ENCODE data around the gene DMAC2.

The DMAC2 gene

DNA sequence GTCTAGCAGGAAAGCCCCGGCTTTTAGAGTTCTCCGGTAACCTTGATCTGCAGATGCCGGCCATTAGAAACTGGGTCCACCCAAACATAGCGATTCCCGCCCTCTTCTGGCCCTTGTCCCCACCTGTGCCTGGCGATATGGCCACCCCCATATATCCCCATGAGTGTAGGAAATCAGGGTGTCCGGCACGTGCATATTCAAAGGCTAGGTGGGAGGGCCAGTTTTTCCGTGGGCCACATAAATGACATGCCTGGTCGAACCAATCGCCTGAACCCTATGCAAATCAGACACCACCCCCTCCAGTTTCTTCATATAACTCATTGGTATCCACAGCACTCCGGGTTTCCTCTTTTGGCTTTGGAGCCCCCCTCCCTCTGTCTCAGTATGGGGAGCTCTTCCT, 40.6 kb upstream of the DMAC2 start:
- H3K36me3 ChIP-seq (ENCODE audit: insufficient read depth, low read length) = no peaks in the 10 kb centered on the region
- H3K79me2 ChIP-seq (ENCODE audit: insufficient read depth, low read length) = no peaks in the 10 kb centered on the region
- no peak overlapping the region for H3K9ac ChIP-seq (ENCODE audit: low read depth, low read length, poor library complexity, severe bottlenecking)
- H3F3A ChIP-seq (ENCODE audit: low read depth) = no peaks in the 10 kb centered on the region
- no peaks in the 10 kb centered on the region for H4K20me1 ChIP-seq (ENCODE audit: insufficient read depth, low read length, poor library complexity, severe bottlenecking)
- H3K27me3 ChIP-seq (ENCODE audit: insufficient read depth, low read length, poor library complexity, severe bottlenecking) = no peaks in the 10 kb centered on the region
- no peaks in the 10 kb centered on the region for H3K4me1 ChIP-seq (ENCODE audit: insufficient read depth, low read length, poor library complexity, severe bottlenecking)
- TF ChIP-seq, protein P1, sequence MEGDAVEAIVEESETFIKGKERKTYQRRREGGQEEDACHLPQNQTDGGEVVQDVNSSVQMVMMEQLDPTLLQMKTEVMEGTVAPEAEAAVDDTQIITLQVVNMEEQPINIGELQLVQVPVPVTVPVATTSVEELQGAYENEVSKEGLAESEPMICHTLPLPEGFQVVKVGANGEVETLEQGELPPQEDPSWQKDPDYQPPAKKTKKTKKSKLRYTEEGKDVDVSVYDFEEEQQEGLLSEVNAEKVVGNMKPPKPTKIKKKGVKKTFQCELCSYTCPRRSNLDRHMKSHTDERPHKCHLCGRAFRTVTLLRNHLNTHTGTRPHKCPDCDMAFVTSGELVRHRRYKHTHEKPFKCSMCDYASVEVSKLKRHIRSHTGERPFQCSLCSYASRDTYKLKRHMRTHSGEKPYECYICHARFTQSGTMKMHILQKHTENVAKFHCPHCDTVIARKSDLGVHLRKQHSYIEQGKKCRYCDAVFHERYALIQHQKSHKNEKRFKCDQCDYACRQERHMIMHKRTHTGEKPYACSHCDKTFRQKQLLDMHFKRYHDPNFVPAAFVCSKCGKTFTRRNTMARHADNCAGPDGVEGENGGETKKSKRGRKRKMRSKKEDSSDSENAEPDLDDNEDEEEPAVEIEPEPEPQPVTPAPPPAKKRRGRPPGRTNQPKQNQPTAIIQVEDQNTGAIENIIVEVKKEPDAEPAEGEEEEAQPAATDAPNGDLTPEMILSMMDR (conservative IDR thresholded peaks at IDR 0.05; ENCODE audit: low read length) = no peak
- no peak for TF ChIP-seq EZH2phosphoT487 (IDR thresholded peaks at IDR 0.05; ENCODE audit: borderline replicate concordance)
- no peak overlapping the region for H3K4me3 ChIP-seq (ENCODE audit: low read length, poor library complexity, severe bottlenecking)
- H2AFZ ChIP-seq (ENCODE audit: low read length) = no peak overlapping the region
- H3K9me2 ChIP-seq (replicated peaks; ENCODE audit: low read depth, low read length) = no peaks in the 10 kb centered on the region
- H3K9me3 ChIP-seq (ENCODE audit: insufficient read depth, low read depth, low read length) = no peaks in the 10 kb centered on the region
- H3K4me2 ChIP-seq (ENCODE audit: low read depth, low read length, poor library complexity, severe bottlenecking) = no peak overlapping the region

DNA sequence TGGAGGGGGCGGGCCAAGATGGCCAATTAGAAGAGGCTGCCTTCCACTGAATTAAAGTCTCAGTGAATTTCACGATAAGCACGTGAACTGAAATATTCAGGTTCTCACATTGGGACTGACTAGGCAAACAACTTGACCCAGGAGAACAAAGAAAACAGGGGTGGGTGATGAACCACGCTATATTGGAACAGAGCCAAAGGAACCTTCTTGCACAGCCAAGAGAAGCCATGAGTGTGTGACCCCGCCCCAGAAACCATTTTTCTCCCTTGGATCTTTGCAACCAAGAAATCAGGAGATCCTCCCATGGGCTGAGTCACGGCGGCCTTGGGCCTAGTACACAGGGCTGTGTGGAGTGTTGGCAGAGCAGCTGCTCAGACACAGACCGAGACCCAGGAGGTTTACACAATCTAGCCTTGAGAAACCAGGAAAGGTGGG, 40.1 kb upstream of the DMAC2 start:
- Histone ChIP-seq H3K4me1 (ENCODE audit: insufficient read depth, low read length, poor library complexity, severe bottlenecking) (no peaks in the 10 kb centered on the region), H2AFZ (ENCODE audit: low read length) (no peak overlapping the region), H3F3A (ENCODE audit: low read depth) (no peaks in the 10 kb centered on the region), H4K20me1 (ENCODE audit: insufficient read depth, low read length, poor library complexity, severe bottlenecking) (no peaks in the 10 kb centered on the region), H3K4me2 (ENCODE audit: low read depth, low read length, poor library complexity, severe bottlenecking) (no peak overlapping the region), H3K79me2 (ENCODE audit: insufficient read depth, low read length) (no peaks in the 10 kb centered on the region), H3K27me3 (ENCODE audit: insufficient read depth, low read length, poor library complexity, severe bottlenecking) (no peaks in the 10 kb centered on the region), H3K36me3 (ENCODE audit: insufficient read depth, low read length) (no peaks in the 10 kb centered on the region), H3K9ac (ENCODE audit: low read depth, low read length, poor library complexity, severe bottlenecking) (no peak overlapping the region), H3K9me3 (ENCODE audit: insufficient read depth, low read depth, low read length) (no peaks in the 10 kb centered on the region), H3K9me2 (replicated peaks; ENCODE audit: low read depth, low read length) (no peaks in the 10 kb centered on the region), H3K4me3 (ENCODE audit: low read length, poor library complexity, severe bottlenecking) (no peak overlapping the region)
- TF ChIP-seq, protein P1 (conservative IDR thresholded peaks at IDR 0.05; ENCODE audit: low read length) = no peak
- TF ChIP-seq EZH2phosphoT487 (IDR thresholded peaks at IDR 0.05; ENCODE audit: borderline replicate concordance) = no peak

DNA sequence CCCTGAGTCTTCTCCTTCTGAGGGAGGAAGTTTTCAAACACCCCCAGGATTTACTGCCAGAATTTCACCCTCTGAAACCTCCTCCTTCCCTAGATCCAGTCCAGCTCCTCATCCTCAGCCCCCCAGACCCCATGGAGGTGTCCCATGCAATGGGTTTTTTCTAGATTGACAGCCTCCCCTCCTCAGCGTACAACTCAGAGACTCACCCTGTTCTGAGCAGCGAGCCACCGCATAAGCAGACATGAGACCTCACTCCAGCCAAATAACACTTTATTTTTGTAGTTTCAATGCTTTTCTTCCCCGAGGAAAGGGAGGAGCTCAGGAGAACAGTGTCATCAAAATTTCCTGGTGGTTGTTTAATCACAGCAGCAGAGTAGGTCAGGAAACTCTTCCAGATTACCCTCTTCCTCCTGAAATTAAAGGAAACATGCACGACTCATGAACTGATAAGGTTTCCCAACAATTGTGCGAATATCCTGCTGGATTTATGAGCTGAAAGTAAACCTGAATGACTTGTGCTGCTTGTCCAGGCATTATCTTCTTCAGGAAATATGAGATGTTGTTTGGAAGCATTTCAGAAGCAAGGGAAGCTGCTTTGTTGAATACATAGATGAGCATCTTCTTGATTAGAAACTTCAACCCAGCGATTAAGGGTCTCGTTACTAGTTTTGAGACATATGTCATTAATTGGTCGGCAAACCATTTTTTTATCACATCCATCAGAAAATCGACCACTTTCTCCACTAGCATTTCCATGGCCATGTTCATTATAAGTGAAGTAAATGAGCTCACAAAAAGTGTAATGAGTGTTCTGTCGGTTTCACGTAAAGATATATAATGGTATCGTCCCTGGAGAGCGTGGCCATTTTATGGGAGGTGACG, 39.4 kb upstream of the DMAC2 start:
- Histone ChIP-seq H3K4me1 (ENCODE audit: insufficient read depth, low read length, poor library complexity, severe bottlenecking) (no peaks in the 10 kb centered on the region), H3K79me2 (ENCODE audit: insufficient read depth, low read length) (no peaks in the 10 kb centered on the region), H3K4me3 (ENCODE audit: low read length, poor library complexity, severe bottlenecking) (no peak overlapping the region), H3F3A (ENCODE audit: low read depth) (no peaks in the 10 kb centered on the region), H3K4me2 (ENCODE audit: low read depth, low read length, poor library complexity, severe bottlenecking) (no peak overlapping the region), H4K20me1 (ENCODE audit: insufficient read depth, low read length, poor library complexity, severe bottlenecking) (no peaks in the 10 kb centered on the region), H3K9ac (ENCODE audit: low read depth, low read length, poor library complexity, severe bottlenecking) (no peak overlapping the region), H2AFZ (ENCODE audit: low read length) (no peak overlapping the region), H3K27me3 (ENCODE audit: insufficient read depth, low read length, poor library complexity, severe bottlenecking) (no peaks in the 10 kb centered on the region), H3K36me3 (ENCODE audit: insufficient read depth, low read length) (no peaks in the 10 kb centered on the region), H3K9me2 (replicated peaks; ENCODE audit: low read depth, low read length) (no peaks in the 10 kb centered on the region), H3K9me3 (ENCODE audit: insufficient read depth, low read depth, low read length) (no peaks in the 10 kb centered on the region)
- TF ChIP-seq EZH2phosphoT487 (IDR thresholded peaks at IDR 0.05; ENCODE audit: borderline replicate concordance) = no peak
- TF ChIP-seq, protein P1 (conservative IDR thresholded peaks at IDR 0.05; ENCODE audit: low read length) = no peak

All from Loucy (cell line).